GM23338 (cell line): ENCODE data around the gene SSTR5. TPM values are rescaled to one million over a fixed set of nuclear protein-coding genes. Genes with fewer than 3 reads are reported as not detected.

Source experiments
- ATAC-seq: fragments of 200-7000 bp; cut with Tn5 transposase; 3 replicates; pipeline ENCODE4 v1.9.1; 2020
- DNase-seq: peaks from one replicate; pipeline ENCODE4 v3.0.0-alpha.2; 2015; ENCODE audit warnings: low spot score
- H2AFZ ChIP-seq: fragments of 200-600 bp; sonication (generic); 2 replicates; pipeline ENCODE4 v1.8.0; 2016; ENCODE audit warnings: antibody characterized with exemption, mild to moderate bottlenecking, moderate library complexity
- H3F3A ChIP-seq: fragments of 200-600 bp; sonication (generic); replicated peaks from 2 replicates; pipeline ENCODE4 v1.8.0; 2017; ENCODE audit warnings: antibody characterized with exemption, mixed run types, low read depth
- H3K27ac ChIP-seq: fragments of 200-600 bp; sonication (generic); 2 replicates; pipeline ENCODE4 v1.6.1; 2016; ENCODE audit warnings: low read depth
- H3K27me3 ChIP-seq: fragments of 200-600 bp; sonication (generic); 2 replicates; pipeline ENCODE4 v1.8.0; 2016; ENCODE audit warnings: mild to moderate bottlenecking, mixed run types, moderate library complexity; ENCODE audit not compliant: insufficient read depth
- H3K36me3 ChIP-seq: fragments of 200-600 bp; sonication (generic); 2 replicates; pipeline ENCODE4 v1.8.0; 2016; ENCODE audit warnings: mild to moderate bottlenecking; ENCODE audit not compliant: insufficient read depth
- H3K4me1 ChIP-seq: fragments of 200-600 bp; sonication (generic); 2 replicates; pipeline ENCODE4 v1.8.0; 2016; ENCODE audit warnings: mild to moderate bottlenecking, moderate library complexity; ENCODE audit not compliant: insufficient read depth
- H3K4me2 ChIP-seq: fragments of 200-600 bp; sonication (generic); 2 replicates; pipeline ENCODE4 v1.7.1; 2017; ENCODE audit warnings: mixed run types
- H3K4me3 ChIP-seq: fragments of 200-600 bp; sonication (generic); 2 replicates; pipeline ENCODE4 v1.6.1; 2016; ENCODE audit warnings: mixed run types
- H3K79me2 ChIP-seq: fragments of 200-600 bp; sonication (generic); replicated peaks from 2 replicates; pipeline ENCODE4 v1.8.0; 2017; ENCODE audit warnings: mild to moderate bottlenecking; ENCODE audit not compliant: insufficient read depth
- H3K9me2 ChIP-seq: fragments of 200-600 bp; sonication (generic); 2 replicates; pipeline ENCODE4 v1.8.0; 2017; ENCODE audit not compliant: insufficient read depth
- H4K20me1 ChIP-seq: fragments of 200-600 bp; sonication (generic); replicated peaks from 2 replicates; pipeline ENCODE4 v1.8.0; 2017; ENCODE audit warnings: mild to moderate bottlenecking; ENCODE audit not compliant: insufficient read depth
- H3K27ac Mint-ChIP-seq: 2 replicates; pipeline ENCODE4 v1.8.0; 2020; ENCODE audit warnings: inconsistent platforms, mild to moderate bottlenecking, moderate library complexity, mixed read lengths
- H3K27me3 Mint-ChIP-seq: 3 replicates; pipeline ENCODE4 v1.8.0; 2022; ENCODE audit warnings: low read depth, mild to moderate bottlenecking, moderate library complexity, mixed read lengths, inconsistent platforms; ENCODE audit not compliant: insufficient read depth, poor library complexity
- H3K36me3 Mint-ChIP-seq: 3 replicates; pipeline ENCODE4 v1.8.0; 2021; ENCODE audit warnings: low read depth, mild to moderate bottlenecking, inconsistent platforms, moderate library complexity, mixed read lengths
- H3K4me1 Mint-ChIP-seq: 3 replicates; pipeline ENCODE4 v1.8.0; 2020; ENCODE audit warnings: mild to moderate bottlenecking, inconsistent platforms, mixed read lengths
- H3K4me3 Mint-ChIP-seq: 3 replicates; pipeline ENCODE4 v1.8.0; 2021; ENCODE audit warnings: moderate library complexity, mild to moderate bottlenecking, inconsistent platforms, mixed read lengths
- H3K9me3 Mint-ChIP-seq: 3 replicates; pipeline ENCODE4 v1.8.0; 2020; ENCODE audit warnings: moderate library complexity, mild to moderate bottlenecking, inconsistent platforms, mixed read lengths
- CREB1 ChIP-seq: fragments of 250-450 bp; sonication (Bioruptor Pico); IDR thresholded peaks from 2 replicates; pipeline ENCODE4 v1.5.0; 2020; ENCODE audit warnings: low read depth, mild to moderate bottlenecking, moderate library complexity
- EZH2 ChIP-seq: fragments of 200-600 bp; sonication (generic); IDR thresholded peaks from one replicate; pipeline ENCODE4 v1.8.0; 2017; ENCODE audit warnings: antibody characterized with exemption, mild to moderate bottlenecking, low read depth; ENCODE audit not compliant: unreplicated experiment
- EZH2phosphoT487 ChIP-seq: fragments of 200-600 bp; sonication (generic); IDR thresholded peaks from one replicate; pipeline ENCODE4 v1.8.1; 2018; ENCODE audit warnings: antibody characterized with exemption; ENCODE audit not compliant: unreplicated experiment
- JUNB ChIP-seq: IDR thresholded peaks from one replicate; pipeline ENCODE4 v1.6.1; 2016; ENCODE audit warnings: antibody characterized with exemption; ENCODE audit not compliant: unreplicated experiment
- NANOG ChIP-seq: IDR thresholded peaks from 2 replicates; pipeline ENCODE4 v1.6.1; 2016; ENCODE audit warnings: antibody characterized with exemption, borderline replicate concordance
- POLR2AphosphoS5 ChIP-seq: IDR thresholded peaks from 2 replicates; pipeline ENCODE4 v1.6.1; 2016; ENCODE audit warnings: antibody characterized with exemption, low read depth
- STAT1 ChIP-seq: IDR thresholded peaks from one replicate; pipeline ENCODE4 v1.6.1; 2016; ENCODE audit warnings: antibody characterized with exemption; ENCODE audit not compliant: unreplicated experiment
- ZNF114 ChIP-seq: fragments of 250-450 bp; sonication (Bioruptor Pico); IDR thresholded peaks from 2 replicates; pipeline ENCODE4 v1.5.0; 2020; ENCODE audit warnings: mild to moderate bottlenecking, moderate library complexity
- ZNF331 ChIP-seq: fragments of 250-450 bp; sonication (Bioruptor Pico); IDR thresholded peaks from 2 replicates; pipeline ENCODE4 v1.5.0; 2020; ENCODE audit warnings: low read depth, mild to moderate bottlenecking, moderate library complexity
- polyA plus RNA-seq: library from polyadenylated mRNA; unstranded; fragments of >200 nt; fragmentation: Nextera tagmentation; extraction: Ambion mirVana; gene quantifications from 2 replicates; pipeline ENCODE4 v1.2.1, GENCODE V29; 2016
- total RNA-seq: library from RNA; depleted of rRNA; stranded (reverse); fragments of >200 nt; shearing (Covaris generic); gene quantifications from 2 replicates; pipeline ENCODE4 v1.2.3, GENCODE V29; 2014
- TF ChIP-seq, protein P1 (sequence below), 2 experiments: fragments of 200-600 bp in 1 of 2; sonication (generic) in 1 of 2; conservative IDR thresholded peaks; 2 replicates each; pipeline versions ENCODE4 v1.5.1 to v1.6.1; 2016 to 2017; ENCODE audit warnings: antibody characterized with exemption in 2 of 2, low read depth in 2 of 2, mild to moderate bottlenecking in 2 of 2, moderate library complexity in 1 of 2
- TF ChIP-seq, protein P2 (sequence below): fragments of 250-450 bp; sonication (Bioruptor Pico); IDR thresholded peaks from 2 replicates; pipeline ENCODE4 v1.5.0; 2020; ENCODE audit warnings: mild to moderate bottlenecking, moderate library complexity
- TF ChIP-seq, protein P3 (sequence below): IDR thresholded peaks from one replicate; pipeline ENCODE4 v1.6.1; 2018; ENCODE audit warnings: antibody characterized with exemption; ENCODE audit not compliant: unreplicated experiment
- TF ChIP-seq, protein P4 (sequence below): IDR thresholded peaks from 2 replicates; pipeline ENCODE4 v1.6.1; 2016; ENCODE audit warnings: antibody characterized with exemption

The SSTR5 gene
- total and polyA plus RNA-seq, 2 experiments from 2014 or later = 0.60 to 1.0 TPM

DNA sequence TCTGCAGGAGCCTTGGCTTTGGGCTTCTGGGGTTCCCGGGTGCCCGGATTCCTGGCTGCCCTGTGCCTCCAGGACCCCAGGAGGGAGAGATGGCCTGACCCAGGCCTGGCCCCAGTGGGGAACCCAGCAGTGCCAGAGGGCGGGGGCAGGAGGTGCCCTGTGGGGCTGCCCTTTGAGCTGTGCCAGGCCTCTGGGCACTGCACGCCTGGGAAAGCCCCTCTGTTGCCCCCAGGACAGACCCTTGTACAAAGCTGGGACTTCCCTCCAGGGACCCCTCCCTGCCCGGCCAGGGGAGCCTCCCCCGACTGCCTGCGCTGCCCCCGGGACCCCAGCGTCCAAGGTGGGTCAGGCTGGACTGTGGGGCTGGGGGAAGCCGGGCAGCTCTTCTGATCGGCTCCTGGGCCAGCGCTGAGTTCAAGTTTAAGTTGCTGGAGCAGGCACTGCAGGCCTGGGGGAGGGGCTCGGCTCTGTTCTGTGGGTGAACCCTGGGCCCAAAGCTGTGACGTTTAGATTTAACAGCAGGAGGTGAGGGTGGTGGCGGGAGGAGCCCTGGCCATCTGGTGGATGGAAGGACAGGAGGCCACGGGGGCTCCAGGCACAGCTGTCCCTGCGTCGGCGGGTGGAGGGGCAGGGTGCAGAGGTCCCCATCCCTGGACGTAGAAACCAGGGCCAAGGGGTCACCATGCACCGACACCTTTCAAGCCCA is 51.1 kb downstream of the SSTR5 start:
- Mint-ChIP-seq H3K4me3 (no peak overlapping the region), H3K27me3 (peaks cover 1% of the 10 kb centered on the region), H3K9me3 (no peaks in the 10 kb centered on the region), H3K36me3 (no peaks in the 10 kb centered on the region), H3K27ac (no peak overlapping the region), H3K4me1 (no peaks in the 10 kb centered on the region)
- Histone ChIP-seq H3K27ac (no peak overlapping the region), H3F3A (no peaks in the 10 kb centered on the region), H3K4me2 (no peak overlapping the region), H3K4me1 (no peaks in the 10 kb centered on the region), H3K36me3 (no peaks in the 10 kb centered on the region), H2AFZ (no peak overlapping the region), H3K27me3 (no peaks in the 10 kb centered on the region), H3K9me2 (no peaks in the 10 kb centered on the region), H3K79me2 (no peaks in the 10 kb centered on the region), H3K4me3 (no peak overlapping the region), H4K20me1 (no peaks in the 10 kb centered on the region)
- ATAC-seq (no peak), DNase-seq (no peak)
- no peak for TF ChIP-seq STAT1
- TF ChIP-seq, protein P1, sequence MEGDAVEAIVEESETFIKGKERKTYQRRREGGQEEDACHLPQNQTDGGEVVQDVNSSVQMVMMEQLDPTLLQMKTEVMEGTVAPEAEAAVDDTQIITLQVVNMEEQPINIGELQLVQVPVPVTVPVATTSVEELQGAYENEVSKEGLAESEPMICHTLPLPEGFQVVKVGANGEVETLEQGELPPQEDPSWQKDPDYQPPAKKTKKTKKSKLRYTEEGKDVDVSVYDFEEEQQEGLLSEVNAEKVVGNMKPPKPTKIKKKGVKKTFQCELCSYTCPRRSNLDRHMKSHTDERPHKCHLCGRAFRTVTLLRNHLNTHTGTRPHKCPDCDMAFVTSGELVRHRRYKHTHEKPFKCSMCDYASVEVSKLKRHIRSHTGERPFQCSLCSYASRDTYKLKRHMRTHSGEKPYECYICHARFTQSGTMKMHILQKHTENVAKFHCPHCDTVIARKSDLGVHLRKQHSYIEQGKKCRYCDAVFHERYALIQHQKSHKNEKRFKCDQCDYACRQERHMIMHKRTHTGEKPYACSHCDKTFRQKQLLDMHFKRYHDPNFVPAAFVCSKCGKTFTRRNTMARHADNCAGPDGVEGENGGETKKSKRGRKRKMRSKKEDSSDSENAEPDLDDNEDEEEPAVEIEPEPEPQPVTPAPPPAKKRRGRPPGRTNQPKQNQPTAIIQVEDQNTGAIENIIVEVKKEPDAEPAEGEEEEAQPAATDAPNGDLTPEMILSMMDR (conservative IDR thresholded peaks at IDR 0.05; ENCODE audit: low read depth in 2 of 2) = no peak
- no peak for TF ChIP-seq NANOG
- TF ChIP-seq ZNF331 (CRISPR knock-in tag) = no peak
- TF ChIP-seq, protein P2, sequence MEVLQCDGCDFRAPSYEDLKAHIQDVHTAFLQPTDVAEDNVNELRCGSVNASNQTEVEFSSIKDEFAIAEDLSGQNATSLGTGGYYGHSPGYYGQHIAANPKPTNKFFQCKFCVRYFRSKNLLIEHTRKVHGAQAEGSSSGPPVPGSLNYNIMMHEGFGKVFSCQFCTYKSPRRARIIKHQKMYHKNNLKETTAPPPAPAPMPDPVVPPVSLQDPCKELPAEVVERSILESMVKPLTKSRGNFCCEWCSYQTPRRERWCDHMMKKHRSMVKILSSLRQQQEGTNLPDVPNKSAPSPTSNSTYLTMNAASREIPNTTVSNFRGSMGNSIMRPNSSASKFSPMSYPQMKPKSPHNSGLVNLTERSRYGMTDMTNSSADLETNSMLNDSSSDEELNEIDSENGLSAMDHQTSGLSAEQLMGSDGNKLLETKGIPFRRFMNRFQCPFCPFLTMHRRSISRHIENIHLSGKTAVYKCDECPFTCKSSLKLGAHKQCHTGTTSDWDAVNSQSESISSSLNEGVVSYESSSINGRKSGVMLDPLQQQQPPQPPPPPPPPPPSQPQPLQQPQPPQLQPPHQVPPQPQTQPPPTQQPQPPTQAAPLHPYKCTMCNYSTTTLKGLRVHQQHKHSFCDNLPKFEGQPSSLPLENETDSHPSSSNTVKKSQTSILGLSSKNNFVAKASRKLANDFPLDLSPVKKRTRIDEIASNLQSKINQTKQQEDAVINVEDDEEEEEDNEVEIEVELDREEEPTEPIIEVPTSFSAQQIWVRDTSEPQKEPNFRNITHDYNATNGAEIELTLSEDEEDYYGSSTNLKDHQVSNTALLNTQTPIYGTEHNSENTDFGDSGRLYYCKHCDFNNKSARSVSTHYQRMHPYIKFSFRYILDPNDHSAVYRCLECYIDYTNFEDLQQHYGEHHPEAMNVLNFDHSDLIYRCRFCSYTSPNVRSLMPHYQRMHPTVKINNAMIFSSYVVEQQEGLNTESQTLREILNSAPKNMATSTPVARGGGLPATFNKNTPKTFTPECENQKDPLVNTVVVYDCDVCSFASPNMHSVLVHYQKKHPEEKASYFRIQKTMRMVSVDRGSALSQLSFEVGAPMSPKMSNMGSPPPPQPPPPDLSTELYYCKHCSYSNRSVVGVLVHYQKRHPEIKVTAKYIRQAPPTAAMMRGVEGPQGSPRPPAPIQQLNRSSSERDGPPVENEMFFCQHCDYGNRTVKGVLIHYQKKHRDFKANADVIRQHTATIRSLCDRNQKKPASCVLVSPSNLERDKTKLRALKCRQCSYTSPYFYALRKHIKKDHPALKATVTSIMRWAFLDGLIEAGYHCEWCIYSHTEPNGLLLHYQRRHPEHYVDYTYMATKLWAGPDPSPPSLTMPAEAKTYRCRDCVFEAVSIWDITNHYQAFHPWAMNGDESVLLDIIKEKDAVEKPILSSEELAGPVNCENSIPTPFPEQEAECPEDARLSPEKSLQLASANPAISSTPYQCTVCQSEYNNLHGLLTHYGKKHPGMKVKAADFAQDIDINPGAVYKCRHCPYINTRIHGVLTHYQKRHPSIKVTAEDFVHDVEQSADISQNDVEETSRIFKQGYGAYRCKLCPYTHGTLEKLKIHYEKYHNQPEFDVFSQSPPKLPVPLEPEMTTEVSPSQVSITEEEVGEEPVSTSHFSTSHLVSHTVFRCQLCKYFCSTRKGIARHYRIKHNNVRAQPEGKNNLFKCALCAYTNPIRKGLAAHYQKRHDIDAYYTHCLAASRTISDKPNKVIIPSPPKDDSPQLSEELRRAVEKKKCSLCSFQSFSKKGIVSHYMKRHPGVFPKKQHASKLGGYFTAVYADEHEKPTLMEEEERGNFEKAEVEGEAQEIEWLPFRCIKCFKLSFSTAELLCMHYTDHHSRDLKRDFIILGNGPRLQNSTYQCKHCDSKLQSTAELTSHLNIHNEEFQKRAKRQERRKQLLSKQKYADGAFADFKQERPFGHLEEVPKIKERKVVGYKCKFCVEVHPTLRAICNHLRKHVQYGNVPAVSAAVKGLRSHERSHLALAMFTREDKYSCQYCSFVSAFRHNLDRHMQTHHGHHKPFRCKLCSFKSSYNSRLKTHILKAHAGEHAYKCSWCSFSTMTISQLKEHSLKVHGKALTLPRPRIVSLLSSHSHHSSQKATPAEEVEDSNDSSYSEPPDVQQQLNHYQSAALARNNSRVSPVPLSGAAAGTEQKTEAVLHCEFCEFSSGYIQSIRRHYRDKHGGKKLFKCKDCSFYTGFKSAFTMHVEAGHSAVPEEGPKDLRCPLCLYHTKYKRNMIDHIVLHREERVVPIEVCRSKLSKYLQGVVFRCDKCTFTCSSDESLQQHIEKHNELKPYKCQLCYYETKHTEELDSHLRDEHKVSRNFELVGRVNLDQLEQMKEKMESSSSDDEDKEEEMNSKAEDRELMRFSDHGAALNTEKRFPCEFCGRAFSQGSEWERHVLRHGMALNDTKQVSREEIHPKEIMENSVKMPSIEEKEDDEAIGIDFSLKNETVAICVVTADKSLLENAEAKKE (CRISPR knock-in tag) = no peak
- TF ChIP-seq, protein P3, sequence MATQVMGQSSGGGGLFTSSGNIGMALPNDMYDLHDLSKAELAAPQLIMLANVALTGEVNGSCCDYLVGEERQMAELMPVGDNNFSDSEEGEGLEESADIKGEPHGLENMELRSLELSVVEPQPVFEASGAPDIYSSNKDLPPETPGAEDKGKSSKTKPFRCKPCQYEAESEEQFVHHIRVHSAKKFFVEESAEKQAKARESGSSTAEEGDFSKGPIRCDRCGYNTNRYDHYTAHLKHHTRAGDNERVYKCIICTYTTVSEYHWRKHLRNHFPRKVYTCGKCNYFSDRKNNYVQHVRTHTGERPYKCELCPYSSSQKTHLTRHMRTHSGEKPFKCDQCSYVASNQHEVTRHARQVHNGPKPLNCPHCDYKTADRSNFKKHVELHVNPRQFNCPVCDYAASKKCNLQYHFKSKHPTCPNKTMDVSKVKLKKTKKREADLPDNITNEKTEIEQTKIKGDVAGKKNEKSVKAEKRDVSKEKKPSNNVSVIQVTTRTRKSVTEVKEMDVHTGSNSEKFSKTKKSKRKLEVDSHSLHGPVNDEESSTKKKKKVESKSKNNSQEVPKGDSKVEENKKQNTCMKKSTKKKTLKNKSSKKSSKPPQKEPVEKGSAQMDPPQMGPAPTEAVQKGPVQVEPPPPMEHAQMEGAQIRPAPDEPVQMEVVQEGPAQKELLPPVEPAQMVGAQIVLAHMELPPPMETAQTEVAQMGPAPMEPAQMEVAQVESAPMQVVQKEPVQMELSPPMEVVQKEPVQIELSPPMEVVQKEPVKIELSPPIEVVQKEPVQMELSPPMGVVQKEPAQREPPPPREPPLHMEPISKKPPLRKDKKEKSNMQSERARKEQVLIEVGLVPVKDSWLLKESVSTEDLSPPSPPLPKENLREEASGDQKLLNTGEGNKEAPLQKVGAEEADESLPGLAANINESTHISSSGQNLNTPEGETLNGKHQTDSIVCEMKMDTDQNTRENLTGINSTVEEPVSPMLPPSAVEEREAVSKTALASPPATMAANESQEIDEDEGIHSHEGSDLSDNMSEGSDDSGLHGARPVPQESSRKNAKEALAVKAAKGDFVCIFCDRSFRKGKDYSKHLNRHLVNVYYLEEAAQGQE = no peak
- TF ChIP-seq POLR2AphosphoS5 = no peak
- TF ChIP-seq EZH2phosphoT487 = no peak
- TF ChIP-seq EZH2 = no peak
- TF ChIP-seq JUNB = no peak
- TF ChIP-seq CREB1 (CRISPR knock-in tag) = no peak
- no peak for TF ChIP-seq ZNF114 (CRISPR knock-in tag)
- TF ChIP-seq, protein P4, sequence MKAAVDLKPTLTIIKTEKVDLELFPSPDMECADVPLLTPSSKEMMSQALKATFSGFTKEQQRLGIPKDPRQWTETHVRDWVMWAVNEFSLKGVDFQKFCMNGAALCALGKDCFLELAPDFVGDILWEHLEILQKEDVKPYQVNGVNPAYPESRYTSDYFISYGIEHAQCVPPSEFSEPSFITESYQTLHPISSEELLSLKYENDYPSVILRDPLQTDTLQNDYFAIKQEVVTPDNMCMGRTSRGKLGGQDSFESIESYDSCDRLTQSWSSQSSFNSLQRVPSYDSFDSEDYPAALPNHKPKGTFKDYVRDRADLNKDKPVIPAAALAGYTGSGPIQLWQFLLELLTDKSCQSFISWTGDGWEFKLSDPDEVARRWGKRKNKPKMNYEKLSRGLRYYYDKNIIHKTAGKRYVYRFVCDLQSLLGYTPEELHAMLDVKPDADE = no peak
